AG04450 (cell line): ENCODE measurements around the gene GPATCH8. TPM values are rescaled to one million over a fixed set of nuclear protein-coding genes. Genes with fewer than 3 reads are reported as not detected.

ENCODE experiments used
- CTCF ChIA-PET: fragments of 300-600, 350-600 bp; formaldehyde crosslinking; extraction: SDS; loops from one replicate; lab custom pipeline; 2022; ENCODE audit warnings: antibody characterized with exemption, inconsistent platforms; lab: Charles Lee
- POLR2A ChIA-PET: fragments of 350-600 bp; formaldehyde crosslinking; extraction: SDS; loops from one replicate; lab custom pipeline; 2021; ENCODE audit warnings: antibody characterized with exemption, inconsistent platforms; lab: Yijun Ruan, JAX
- DNase-seq: peaks from one replicate; pipeline ENCODE4 v3.0.0-alpha.2; 2011; ENCODE audit warnings: low read depth, low spot score
- H3K27ac ChIP-seq: one replicate; pipeline ENCODE4 v1.5.1; 2012; ENCODE audit warnings: low read depth, low read length, control low read depth
- H3K27me3 ChIP-seq: one replicate; pipeline ENCODE4 v1.6.0; 2012; ENCODE audit warnings: low read length; ENCODE audit not compliant: control insufficient read depth, insufficient read depth
- H3K4me3 ChIP-seq: 2 replicates; pipeline ENCODE4 v1.5.1; 2011; ENCODE audit warnings: mild to moderate bottlenecking, low read depth, low read length, control low read depth
- H3K9me3 ChIP-seq: 2 replicates; pipeline ENCODE4 v1.5.1; 2012; ENCODE audit warnings: low read length; ENCODE audit not compliant: control insufficient read depth, insufficient read depth
- CTCF ChIP-seq: IDR thresholded peaks from 2 replicates; pipeline ENCODE4 v1.5.1; 2011; ENCODE audit warnings: low read depth, low read length, control low read depth, inconsistent platforms
- polyA plus RNA-seq: library from polyadenylated mRNA; depleted of rRNA; stranded (reverse); fragments of >200 nt; gene quantifications from 2 replicates; pipeline ENCODE4 v1.2.3, GENCODE V29; 2011; rRNA removed
- small RNA-seq: library from RNA; depleted of rRNA; stranded (forward); fragments of <200 nt; gene quantifications from one replicate; pipeline ENCODE3, GENCODE V24; 2012; ENCODE audit warnings: low read depth; ENCODE audit not compliant: insufficient read length

Gene GPATCH8
- polyA plus RNA-seq, 1 experiment: 16.4 TPM

- peak; percentile 81 for TF ChIP-seq CTCF
- Histone ChIP-seq H3K9me3 (no peaks in the 10 kb centered on the region; the same call in 1 of the 2 replicates), H3K4me3 (no peak overlapping the region), H3K27me3 (no peaks in the 10 kb centered on the region), H3K27ac (no peak overlapping the region)
- no peak for DNase-seq
- ChIA-PET POLR2A (no interaction called here), CTCF (interaction anchor here (0.6 to 2.5 kb wide), 7 partner anchors 9 to 173 kb away, joined by 3 to 11 read pairs (median 3); partner anchors contain the start of gene FAM171A2)
Measured at GRCh38 chr17:44350733-44351226, 152.4 kb downstream of the GPATCH8 start.

- no peaks in the 10 kb centered on the region for H3K27me3 ChIP-seq
- DNase-seq: no peak
- ChIA-PET CTCF (interaction anchor here (0.8 kb wide), 1 partner anchor 174 kb away, joined by 4 read pairs; no protein-coding TSS in a partner anchor), POLR2A (no interaction called here)
- no peaks in the 10 kb centered on the region for H3K9me3 ChIP-seq
- H3K4me3 ChIP-seq: no peak overlapping the region
- no peak for TF ChIP-seq CTCF
- no peak overlapping the region for H3K27ac ChIP-seq
Measured at GRCh38 chr17:44349553-44350070, 153.6 kb downstream of the GPATCH8 start.

GRCh38 chr17:44348988-44349364, 154.2 kb downstream of the GPATCH8 start:
- TF ChIP-seq CTCF: no peak
- H3K27ac ChIP-seq: no peak overlapping the region
- no peak for DNase-seq
- CTCF ChIA-PET: no interaction called here
- H3K9me3 ChIP-seq: no peaks in the 10 kb centered on the region
- H3K27me3 ChIP-seq: no peaks in the 10 kb centered on the region
- POLR2A ChIA-PET: no interaction called here
- H3K4me3 ChIP-seq: no peak overlapping the region

- no peak for TF ChIP-seq CTCF
- Histone ChIP-seq H3K9me3 (no peaks in the 10 kb centered on the region), H3K27ac (no peak overlapping the region), H3K4me3 (no peak overlapping the region), H3K27me3 (no peaks in the 10 kb centered on the region)
- no peak for DNase-seq
- ChIA-PET POLR2A (no interaction called here), CTCF (interaction anchor here (1.5 kb wide), 1 partner anchor 174 kb away, joined by 4 read pairs; no protein-coding TSS in a partner anchor)
Measured at GRCh38 chr17:44348234-44348987, 154.8 kb downstream of the GPATCH8 start.

Small RNAs within 50 kb of the gene (small RNA-seq; reads per million reads assigned to genes)
- not detected for gene RN7SL258P

Other genes with a start within 250 kb of the GPATCH8 start
- gene SLC4A1, start 235.3 kb downstream of the GPATCH8 start, polyA plus RNA-seq: not detected in 2 replicates
- 0.11 TPM in 1 of 2 replicates, not detected in the other for gene RUNDC3A, start 194.8 kb downstream of the GPATCH8 start, polyA plus RNA-seq
- gene SLC25A39, start 178.6 kb downstream of the GPATCH8 start, polyA plus RNA-seq: 32.1 and 43.4 TPM in 2 replicates
- 203 and 322 TPM in 2 replicates for gene GRN, start 158.1 kb downstream of the GPATCH8 start, polyA plus RNA-seq
- 5.3 and 8.0 TPM in 2 replicates for gene FAM171A2, start 139.6 kb downstream of the GPATCH8 start, polyA plus RNA-seq
- 0.15 and 0.31 TPM in 2 replicates for gene ITGA2B, start 113.8 kb downstream of the GPATCH8 start, polyA plus RNA-seq
- gene FZD2, start 54.1 kb upstream of the GPATCH8 start, polyA plus RNA-seq: 49.4 and 73.4 TPM in 2 replicates
- 0.21 and 0.36 TPM in 2 replicates for gene MEIOC, start 153.1 kb upstream of the GPATCH8 start, polyA plus RNA-seq
- gene CCDC43, start 186.4 kb upstream of the GPATCH8 start, polyA plus RNA-seq: 13.4 and 18.0 TPM in 2 replicates
- gene DBF4B, start 205.3 kb upstream of the GPATCH8 start, polyA plus RNA-seq: 2.6 and 3.0 TPM in 2 replicates